Glomerular endothelial cell (primary cell): ENCODE data around the gene NFS1. TPM values are rescaled to one million over a fixed set of nuclear protein-coding genes. Genes with fewer than 3 reads are reported as not detected.

Experiments used
- DNase-seq: peaks from one replicate; pipeline ENCODE4 v3.0.0-alpha.2; 2011; ENCODE audit warnings: low read depth, low spot score; ENCODE audit errors: extremely low read depth
- total RNA-seq: library from RNA; depleted of rRNA; stranded (reverse); fragments of >200 nt; gene quantifications from 2 replicates; pipeline ENCODE4 v1.2.3, GENCODE V29; 2015

The NFS1 gene
- total RNA-seq, 1 donor from 2014 or later = 28.3 TPM

DNA sequence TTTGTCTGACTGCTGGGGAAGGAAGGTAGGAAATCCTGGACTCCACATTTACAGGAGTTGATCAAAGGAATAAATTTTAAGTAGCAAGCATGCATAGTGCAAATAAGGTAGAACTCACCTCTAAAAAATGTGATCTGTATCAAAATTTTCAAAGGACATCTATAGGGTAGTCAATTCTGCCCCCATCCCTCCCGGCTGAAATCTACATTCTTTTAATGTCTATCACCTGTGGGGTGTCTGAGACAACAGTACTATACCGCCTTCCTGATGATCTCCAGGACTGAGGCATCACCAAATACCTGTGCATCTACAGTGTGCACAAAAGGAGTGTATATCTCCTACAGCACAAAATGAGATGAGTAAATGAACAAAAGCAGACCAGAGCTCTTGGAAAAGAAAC lies 54.3 kb downstream of the NFS1 start:
- no peak for DNase-seq

DNA sequence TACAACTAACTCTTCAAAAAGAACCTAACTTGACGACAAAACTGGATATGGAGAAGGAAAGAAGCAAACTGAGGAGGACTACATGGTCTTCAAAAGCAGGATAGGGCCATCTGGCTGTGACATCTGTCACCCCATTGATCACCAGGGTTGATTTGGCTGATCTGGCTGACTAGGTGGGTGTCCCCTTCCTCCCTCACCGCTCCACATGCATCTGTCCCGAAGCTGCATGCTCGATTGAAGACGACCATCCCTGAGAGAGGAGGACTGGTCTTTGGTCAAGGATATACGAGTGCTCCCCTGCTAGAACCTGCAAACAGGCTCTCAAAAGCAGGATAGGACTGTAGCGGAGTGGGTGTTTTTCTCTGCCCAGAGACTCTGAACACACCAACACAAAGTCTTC lies 56.1 kb downstream of the NFS1 start:
- no peak for DNase-seq

DNA sequence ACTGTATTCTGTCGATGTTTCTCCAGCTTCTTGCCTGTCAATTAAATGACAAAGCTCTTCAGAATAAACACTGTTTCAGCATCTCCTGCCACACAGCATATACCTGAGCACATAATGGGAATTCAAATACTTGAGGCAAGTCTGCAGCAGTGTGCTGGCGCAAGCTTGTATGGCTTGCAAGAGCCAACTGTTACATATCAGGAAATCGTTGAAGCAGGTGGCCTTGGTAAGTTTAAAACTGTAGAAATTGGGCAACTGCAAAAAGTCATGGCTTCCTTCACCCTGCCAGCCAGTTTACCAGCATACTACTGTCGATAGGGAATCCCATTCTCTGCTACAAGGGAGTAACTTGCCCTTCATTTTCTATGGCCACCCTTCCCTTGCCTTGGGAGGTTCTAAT lies 57.4 kb downstream of the NFS1 start:
- no peak for DNase-seq

- no peak for DNase-seq
Observed at GRCh38 chr20:35640724-35641123, 58.4 kb downstream of the NFS1 start.

DNA sequence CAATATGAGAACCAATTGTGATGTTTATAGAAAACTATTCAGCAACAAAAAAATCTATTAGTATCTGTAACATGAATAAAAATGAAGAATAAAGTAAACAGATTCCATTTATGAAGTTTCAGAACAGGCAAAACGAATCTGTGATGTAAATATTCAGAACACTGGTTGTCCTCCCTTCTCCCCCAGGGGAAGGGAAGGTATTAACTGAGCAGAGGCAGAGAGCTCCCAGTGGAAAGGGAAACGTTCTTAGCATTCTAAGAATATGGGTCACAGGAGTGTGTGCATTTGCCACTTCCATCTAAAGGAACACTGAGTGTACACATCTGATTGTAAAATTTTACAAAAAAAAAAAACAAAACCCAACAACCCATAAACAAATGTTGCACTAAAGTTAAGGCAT lies 60.4 kb downstream of the NFS1 start:
- DNase-seq = no peak

- no peak for DNase-seq
Observed at GRCh38 chr20:35637276-35637675, 61.9 kb downstream of the NFS1 start.

DNA sequence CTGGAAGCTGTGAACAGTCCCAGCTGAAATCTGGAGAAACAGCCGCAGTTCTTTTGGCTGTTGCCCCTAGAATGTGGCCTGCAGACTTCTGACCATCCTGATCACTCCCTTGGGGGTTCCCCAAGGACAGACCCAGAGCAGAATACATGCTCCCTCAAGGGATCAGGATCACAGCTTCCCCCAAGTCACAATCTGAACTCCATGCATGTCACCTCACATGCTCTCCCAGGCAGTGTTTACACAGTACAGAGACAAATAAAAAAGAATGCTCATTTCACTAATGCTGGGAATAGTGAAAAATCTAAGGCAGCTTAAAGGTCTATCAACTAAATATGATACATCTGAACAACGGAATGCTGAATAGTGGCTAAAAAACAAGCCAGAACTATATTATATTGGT lies 63.1 kb downstream of the NFS1 start:
- no peak for DNase-seq

DNA sequence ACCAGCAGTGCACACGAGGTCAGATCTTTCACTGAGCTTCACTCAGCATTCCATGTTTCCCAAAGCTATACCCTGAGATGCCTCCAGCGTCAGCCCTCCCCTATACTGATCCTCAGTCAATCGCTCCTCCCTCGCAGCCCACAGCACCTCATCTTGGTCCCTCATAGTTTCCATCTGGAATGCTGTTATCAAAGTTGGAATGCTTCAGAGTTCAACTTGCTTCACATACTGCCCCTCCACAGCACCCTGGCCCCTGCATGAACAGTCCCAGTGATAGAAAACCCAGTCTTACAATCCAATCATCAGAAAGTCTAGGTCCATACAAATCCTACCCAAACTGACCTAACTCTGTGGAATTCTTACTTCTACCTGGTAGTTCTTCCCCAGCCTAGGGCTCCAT lies 63.5 kb downstream of the NFS1 start:
- no peak for DNase-seq

GRCh38 chr20:35632539-35633115 lies 66.5 kb downstream of the NFS1 start:
- no peak for DNase-seq

GRCh38 chr20:35630636-35631035 lies 68.5 kb downstream of the NFS1 start:
- DNase-seq = no peak

DNA sequence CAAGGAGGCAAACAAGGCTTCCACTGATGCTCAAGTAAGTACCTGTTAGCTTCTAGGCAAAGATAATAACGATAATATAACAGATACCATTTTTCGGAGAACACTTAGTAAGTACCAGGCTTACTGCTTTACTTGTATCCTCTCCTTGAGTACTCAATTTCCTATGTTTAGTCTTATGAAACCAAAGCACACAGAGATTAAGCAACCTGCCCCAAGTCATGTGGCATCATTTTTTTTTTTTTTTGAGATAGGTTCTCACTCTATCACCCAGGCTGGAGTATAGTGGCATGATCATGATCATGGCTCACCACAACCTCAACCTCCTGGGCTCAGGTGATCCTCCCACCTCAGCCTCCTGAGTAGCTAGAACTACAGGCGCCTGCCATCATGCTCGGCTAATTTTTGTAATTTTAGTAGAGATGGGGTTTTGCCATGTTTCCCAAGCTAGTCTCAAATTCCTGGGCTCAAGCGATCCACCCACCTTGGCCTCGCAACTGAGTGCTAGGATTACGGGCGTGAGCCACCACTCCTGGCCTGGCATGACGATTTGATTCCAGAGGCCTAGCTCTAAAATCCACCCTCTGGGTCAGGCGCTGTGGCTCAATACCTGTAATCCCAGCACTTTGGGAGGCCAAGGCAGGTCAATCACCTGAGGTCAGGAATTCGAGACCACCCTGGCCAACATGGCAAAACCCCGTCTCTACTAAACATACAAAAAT lies 69.6 kb downstream of the NFS1 start:
- no peak for DNase-seq

DNA sequence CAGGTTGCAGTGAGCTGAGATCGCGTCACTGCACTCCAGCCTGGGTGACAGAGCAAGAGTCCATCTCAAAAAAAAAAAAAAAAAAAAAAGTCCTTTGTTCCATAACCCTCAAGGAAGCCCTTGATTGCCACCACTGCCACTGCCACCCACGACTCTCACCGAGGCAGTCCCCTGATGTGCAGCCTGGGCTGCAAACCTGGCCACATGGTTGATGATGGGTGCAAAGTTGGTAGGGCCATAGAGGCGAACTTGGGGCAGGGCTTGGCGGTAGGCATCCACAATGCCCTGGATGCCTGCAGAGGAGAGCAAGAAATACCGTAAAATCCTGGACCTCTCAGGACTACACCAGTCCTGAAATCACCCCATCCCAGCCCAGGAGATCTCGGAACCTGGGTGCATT lies 72.0 kb downstream of the NFS1 start:
- no peak for DNase-seq

GRCh38 chr20:35626386-35627001 lies 72.7 kb downstream of the NFS1 start:
- DNase-seq = no peak

DNA sequence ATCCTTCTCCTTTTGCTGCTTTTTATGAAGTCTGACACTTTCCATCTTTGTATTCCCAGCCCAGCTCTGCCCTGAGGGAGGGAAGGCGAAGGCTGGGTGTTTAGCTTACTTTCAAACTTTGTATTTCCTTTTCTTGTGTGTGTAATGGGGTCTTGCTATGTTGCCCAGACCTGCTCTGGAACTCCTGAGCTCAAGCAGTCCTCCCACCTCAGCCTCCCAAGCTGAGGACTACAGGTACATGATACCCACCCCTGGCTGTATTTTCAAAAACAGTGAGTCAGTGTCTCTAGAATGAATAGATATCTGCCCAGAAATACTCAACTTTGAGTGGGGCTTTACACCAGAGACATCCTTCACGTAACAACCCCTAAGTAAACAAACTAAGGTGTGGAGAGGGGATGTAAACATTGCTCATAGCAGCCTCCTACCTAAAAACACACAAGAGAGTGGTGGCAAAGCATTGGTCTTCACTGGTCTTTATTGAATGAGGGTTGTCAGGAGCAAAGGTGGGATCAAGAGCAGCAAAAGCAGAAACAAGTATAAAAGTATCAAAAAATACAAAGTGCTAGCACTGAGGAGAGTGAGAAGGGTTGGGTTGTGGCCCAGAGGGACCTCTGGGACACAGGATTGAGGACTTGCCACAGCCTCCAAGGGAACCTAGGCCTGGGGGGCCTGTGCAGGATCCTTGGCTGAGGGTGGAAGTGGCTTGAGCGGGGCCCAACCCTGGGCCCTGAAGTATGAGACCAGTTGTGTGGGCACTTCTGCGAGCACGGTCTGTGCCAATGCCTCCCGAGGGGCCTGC lies 73.4 kb downstream of the NFS1 start:
- DNase-seq = no peak

DNA sequence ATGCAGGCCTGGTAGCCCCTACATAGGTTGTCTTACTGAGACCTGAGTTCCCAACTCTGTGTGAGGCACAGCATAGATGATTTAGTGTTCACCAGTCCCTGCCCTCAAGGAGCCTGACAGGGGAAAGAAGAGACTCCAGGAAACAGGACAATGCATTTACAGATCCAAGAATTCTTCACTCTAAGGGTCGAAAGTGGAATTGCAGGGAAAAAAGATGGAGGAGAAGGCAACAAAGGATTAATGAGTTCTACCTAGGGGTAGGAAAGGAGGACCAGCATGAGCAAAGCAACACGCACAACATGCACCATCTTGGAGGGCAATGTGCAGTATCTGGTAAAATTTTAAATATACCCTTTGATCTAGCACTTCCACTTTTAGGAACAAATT lies 77.6 kb downstream of the NFS1 start:
- no peak for DNase-seq

DNA sequence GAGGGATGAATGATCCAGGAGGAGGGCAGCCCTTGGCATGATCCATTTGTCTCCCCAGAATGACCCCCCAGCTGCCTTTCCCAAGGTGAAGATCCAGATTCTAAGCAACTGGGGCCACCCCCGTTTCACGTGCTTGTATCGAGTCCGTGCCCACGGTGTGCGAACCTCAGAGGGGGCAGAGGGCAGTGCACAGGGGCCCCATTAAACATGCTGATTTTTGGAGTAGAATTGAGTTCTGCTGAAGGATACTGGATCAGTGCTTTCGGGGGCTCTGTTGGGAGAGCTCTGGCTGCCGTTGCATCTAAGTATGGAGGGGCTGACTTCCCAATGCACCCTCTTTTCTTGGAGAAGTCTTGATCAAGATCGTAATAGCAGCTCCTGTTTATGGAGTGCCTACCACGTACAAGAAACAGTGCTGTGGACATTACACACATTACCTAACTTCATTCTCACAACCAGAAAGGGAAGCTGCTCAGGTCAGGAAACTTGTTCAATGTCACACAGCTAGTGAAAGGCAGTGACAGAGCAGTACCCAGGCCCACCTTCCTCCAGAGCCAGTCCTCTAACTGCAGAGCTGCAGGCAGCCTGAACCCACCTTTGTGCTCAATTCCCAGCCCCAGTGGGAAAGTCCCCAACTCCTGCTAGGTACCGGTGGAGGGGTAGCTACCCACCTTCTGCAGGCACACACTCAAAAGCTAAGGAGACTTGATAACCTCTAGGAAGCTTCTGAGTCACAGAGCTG lies 78.2 kb downstream of the NFS1 start:
- no peak for DNase-seq

DNA sequence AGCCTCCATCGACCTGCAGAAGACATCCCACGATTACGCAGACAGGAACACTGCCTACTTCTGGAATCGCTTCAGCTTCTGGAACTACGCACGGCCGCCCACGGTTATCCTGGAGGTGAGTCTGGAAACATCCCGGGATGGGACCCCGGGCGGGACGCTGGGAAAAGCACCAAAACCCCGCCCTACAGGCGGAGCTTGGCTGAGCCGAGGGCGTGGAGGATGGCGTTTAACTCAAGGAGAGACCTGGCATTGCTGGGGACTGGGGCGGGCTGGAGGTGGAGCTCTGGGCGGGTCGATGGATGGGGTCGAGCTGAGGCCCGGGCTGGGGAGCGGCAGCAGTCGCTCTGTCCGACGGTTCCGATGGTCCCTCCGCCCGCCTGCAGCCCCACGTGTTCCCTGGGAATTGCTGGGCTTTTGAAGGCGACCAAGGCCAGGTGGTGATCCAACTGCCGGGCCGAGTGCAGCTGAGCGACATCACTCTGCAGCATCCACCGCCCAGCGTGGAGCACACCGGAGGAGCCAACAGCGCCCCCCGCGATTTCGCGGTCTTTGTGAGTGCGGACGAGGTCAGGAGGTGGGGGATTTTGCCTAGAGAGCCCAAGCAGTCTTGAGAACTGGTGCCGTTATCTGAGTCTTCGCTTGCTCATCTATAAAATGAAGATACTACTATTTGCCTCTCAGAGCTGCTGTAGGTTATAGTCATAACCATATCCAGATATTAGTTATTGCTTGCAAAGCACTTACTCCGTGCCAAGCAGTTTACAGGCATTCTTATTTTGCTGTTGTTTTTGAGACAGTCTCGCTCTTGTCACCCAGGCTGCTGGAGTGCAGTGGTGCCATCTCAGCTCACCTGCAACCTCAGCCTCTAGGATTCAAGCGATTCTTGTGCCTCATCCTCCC lies 79.7 kb downstream of the NFS1 start:
- no peak for DNase-seq

- no peak for DNase-seq
Observed at GRCh38 chr20:35618263-35619131, 80.7 kb downstream of the NFS1 start.
